Lower lobe of right lung (tissue), 2 donors: ENCODE data around the gene PREP. TPM values are rescaled to one million over a fixed set of nuclear protein-coding genes. Genes with fewer than 3 reads are reported as not detected.

Experiments
- ATAC-seq, 2 donors: fragments of 200-7000 bp; cut with Tn5 transposase; one replicate each; pipeline ENCODE4 v1.9.1; 2020 to 2022; ENCODE audit warnings: mild to moderate bottlenecking in 2 of 2, moderate library complexity in 2 of 2
- DNase-seq: peaks from one replicate; pipeline ENCODE4 v3.0.0-alpha.2; 2020
- H3K27ac ChIP-seq: fragments of 200-600 bp; one replicate; pipeline ENCODE4 v1.8.0; 2022
- H3K27me3 ChIP-seq: fragments of 200-600 bp; one replicate; pipeline ENCODE4 v1.8.0; 2022; ENCODE audit warnings: low read depth
- H3K36me3 ChIP-seq: fragments of 200-600 bp; one replicate; pipeline ENCODE4 v1.8.0; 2022; ENCODE audit warnings: mild to moderate bottlenecking
- H3K4me1 ChIP-seq: fragments of 200-600 bp; one replicate; pipeline ENCODE4 v1.8.0; 2022
- H3K4me3 ChIP-seq: fragments of 200-600 bp; one replicate; pipeline ENCODE4 v1.8.0; 2022; ENCODE audit warnings: mild to moderate bottlenecking
- H3K9me3 ChIP-seq: fragments of 200-600 bp; one replicate; pipeline ENCODE4 v1.8.0; 2022
- CTCF ChIP-seq: fragments of 200-600 bp; IDR thresholded peaks from one replicate; pipeline ENCODE4 v1.8.0; 2022; ENCODE audit warnings: antibody characterized with exemption, mild to moderate bottlenecking
- intact Hi-C: fragments of 100-400 bp; cut with DNase I; formaldehyde crosslinking; loops from one replicate; pipeline ENCODE4 v1.11.0; 2022
- total RNA-seq: library from RNA; stranded (reverse); fragmentation: NEBNext Ultra II Directional; extraction: Animal tissue kit (Norgen Biotek cat#: 25700); gene quantifications from one replicate; pipeline ENCODE4 v1.2.1, GENCODE V29; 2021
- donor health status: DM: no; HTN: yes; CAD: no; lungs with severe emphysema.

The PREP gene
- total RNA-seq, 1 donor from 2014 or later = 30.0 TPM

- no peak for DNase-seq
Observed at GRCh38 chr6:105301756-105302616, 100.9 kb downstream of the PREP start.

DNA sequence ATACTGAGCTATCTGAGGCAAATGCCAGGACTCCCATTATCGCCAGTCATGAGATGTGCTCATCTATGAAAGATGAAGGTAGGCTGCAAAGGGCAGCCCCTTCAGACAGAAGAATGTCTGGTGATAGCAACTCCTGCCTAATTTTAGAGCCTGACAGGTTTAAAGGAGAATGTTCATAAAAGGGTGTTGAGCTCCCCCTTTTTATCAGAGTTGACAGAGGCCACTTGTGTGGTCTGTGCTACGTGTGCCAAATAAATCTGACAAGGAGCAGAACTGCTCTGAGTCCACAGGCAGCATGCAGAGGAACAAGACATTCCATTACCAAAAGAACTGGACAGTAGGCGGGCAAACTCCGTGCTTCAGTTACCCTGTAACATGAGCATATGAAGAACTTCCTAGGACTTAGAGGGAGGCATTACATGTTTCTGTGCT is 101.8 kb downstream of the PREP start:
- DNase-seq (no peak), ATAC-seq (no peak)
- H3K4me3 ChIP-seq = no peak overlapping the region
- no peak for TF ChIP-seq CTCF
- H3K36me3 ChIP-seq = peaks cover 15% of the 10 kb centered on the region
- no peaks in the 10 kb centered on the region for H3K27me3 ChIP-seq
- intact Hi-C loops = no loop called here
- H3K9me3 ChIP-seq = no peaks in the 10 kb centered on the region
- H3K27ac ChIP-seq = no peak overlapping the region
- no peaks in the 10 kb centered on the region for H3K4me1 ChIP-seq

More at GRCh38 chr6:105301756-105302616, 100.9 kb downstream of the PREP start:
- TF ChIP-seq CTCF = no peak
- no peak overlapping the region for H3K4me3 ChIP-seq
- H3K27me3 ChIP-seq = no peaks in the 10 kb centered on the region
- intact Hi-C loops = no loop called here
- no peak overlapping the region for H3K27ac ChIP-seq
- H3K4me1 ChIP-seq = no peaks in the 10 kb centered on the region
- peaks cover 15% of the 10 kb centered on the region for H3K36me3 ChIP-seq
- H3K9me3 ChIP-seq = no peaks in the 10 kb centered on the region
- ATAC-seq = no peak

DNA sequence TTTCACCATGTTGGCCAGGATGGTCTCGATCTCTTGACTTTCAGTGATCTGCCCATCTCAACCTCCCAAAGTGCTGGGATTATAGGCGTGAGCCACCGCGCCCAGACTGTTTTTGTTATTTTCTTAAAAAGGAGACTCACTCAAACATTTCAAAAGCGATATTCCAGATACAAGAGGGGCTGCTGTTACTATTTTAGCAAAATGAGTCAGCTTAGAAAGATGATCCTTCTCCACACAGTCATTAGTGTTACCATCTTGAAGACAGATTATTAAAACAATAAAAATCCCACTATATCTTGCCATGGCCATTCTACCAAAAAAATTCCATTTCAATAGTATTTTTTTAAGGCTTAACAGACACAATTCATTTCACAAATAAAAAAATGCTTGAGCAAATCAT is 102.8 kb downstream of the PREP start:
- H3K36me3 ChIP-seq = peaks cover 15% of the 10 kb centered on the region
- intact Hi-C loops = no loop called here
- ATAC-seq (no peak), DNase-seq (no peak)
- no peak overlapping the region for H3K27ac ChIP-seq
- no peak overlapping the region for H3K4me3 ChIP-seq
- no peak for TF ChIP-seq CTCF
- no peaks in the 10 kb centered on the region for H3K9me3 ChIP-seq
- no peaks in the 10 kb centered on the region for H3K27me3 ChIP-seq
- no peaks in the 10 kb centered on the region for H3K4me1 ChIP-seq

GRCh38 chr6:105294129-105294528 is 108.8 kb downstream of the PREP start:
- H3K27me3 ChIP-seq = no peaks in the 10 kb centered on the region
- no peak overlapping the region for H3K27ac ChIP-seq
- ATAC-seq (no peak), DNase-seq (no peak)
- H3K4me1 ChIP-seq = no peaks in the 10 kb centered on the region
- no peaks in the 10 kb centered on the region for H3K9me3 ChIP-seq
- intact Hi-C loops = no loop called here
- TF ChIP-seq CTCF = no peak
- peaks cover 6% of the 10 kb centered on the region for H3K36me3 ChIP-seq
- no peak overlapping the region for H3K4me3 ChIP-seq

- TF ChIP-seq CTCF = no peak
- no peak for DNase-seq
- intact Hi-C loops = no loop called here
- H3K4me3 ChIP-seq = no peak overlapping the region
- H3K27ac ChIP-seq = no peak overlapping the region
- H3K27me3 ChIP-seq = no peaks in the 10 kb centered on the region
- ATAC-seq = no peak
- H3K9me3 ChIP-seq = no peaks in the 10 kb centered on the region
- peaks cover 14% of the 10 kb centered on the region for H3K36me3 ChIP-seq
- H3K4me1 ChIP-seq = no peaks in the 10 kb centered on the region
Observed at GRCh38 chr6:105292689-105293339, 110.1 kb downstream of the PREP start.
